OCI-M2 (cell line): ENCODE results near the gene CCDC69.

Source experiments
- DNase-seq: peaks from one replicate; lab custom pipeline; 2025; ENCODE audit not compliant: unreplicated experiment; lab: John Stamatoyannopoulos, UW

CCDC69 gene

DNA sequence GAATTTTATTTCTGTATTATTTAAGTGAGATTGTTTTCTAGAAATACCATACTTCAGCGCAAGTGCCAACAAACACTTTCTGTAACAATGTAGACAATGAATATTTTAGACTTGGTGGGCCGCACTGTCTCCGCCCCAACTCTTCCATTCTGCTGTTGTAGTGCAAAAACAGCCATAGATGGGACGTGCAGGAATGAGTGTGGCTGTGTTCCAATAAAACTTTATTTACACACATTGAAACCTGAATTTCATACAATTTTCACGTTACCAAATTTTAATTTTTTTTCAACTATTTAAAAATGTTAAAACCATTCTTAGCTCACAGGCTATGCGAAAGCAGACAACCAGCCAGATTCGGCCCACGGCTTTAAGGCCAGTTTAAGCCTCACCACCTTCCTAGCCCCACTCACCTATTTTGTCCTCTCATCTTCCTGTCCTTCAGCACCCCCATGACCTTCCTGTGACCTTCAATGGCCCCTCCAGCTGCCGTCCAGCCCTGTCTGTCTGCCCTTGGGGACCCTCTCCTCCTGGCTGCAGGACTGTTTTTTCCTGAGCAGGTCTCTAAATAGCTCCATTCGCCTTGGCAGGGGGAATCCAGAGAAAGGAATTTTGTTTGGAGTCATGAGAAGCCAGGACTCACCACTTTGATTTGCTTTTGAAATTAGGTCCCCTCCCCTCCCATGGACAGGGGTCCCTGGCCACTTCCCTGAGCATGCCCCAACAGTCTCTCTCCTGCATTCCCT, 55.1 kb downstream of the CCDC69 start:
- no peak for DNase-seq

- no peak for DNase-seq
These were observed 56.9 kb downstream of the CCDC69 start for GRCh38 chr5:151167022-151167421.

GRCh38 chr5:151164687-151165392, 59.1 kb downstream of the CCDC69 start:
- DNase-seq, result peak; percentile 48

DNA sequence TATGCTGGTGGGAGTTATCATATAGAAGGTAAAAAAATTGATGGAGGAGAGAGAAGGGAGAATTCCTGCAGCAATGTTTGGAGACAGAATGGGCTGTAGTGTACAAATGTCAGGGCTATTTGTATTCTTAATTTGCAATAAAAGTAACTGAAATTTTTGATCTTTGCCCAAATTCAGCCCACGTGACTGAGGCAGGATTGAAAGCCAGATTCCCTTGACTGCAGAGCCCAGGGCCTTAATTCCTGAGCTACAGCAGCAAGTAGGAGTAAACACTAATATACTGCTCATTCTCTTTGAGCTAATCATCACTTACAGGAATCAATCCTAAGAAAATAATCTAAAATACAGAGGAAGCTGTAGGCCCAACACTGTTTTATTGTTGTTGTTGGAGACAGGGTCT, 61.1 kb downstream of the CCDC69 start:
- no peak for DNase-seq

DNA sequence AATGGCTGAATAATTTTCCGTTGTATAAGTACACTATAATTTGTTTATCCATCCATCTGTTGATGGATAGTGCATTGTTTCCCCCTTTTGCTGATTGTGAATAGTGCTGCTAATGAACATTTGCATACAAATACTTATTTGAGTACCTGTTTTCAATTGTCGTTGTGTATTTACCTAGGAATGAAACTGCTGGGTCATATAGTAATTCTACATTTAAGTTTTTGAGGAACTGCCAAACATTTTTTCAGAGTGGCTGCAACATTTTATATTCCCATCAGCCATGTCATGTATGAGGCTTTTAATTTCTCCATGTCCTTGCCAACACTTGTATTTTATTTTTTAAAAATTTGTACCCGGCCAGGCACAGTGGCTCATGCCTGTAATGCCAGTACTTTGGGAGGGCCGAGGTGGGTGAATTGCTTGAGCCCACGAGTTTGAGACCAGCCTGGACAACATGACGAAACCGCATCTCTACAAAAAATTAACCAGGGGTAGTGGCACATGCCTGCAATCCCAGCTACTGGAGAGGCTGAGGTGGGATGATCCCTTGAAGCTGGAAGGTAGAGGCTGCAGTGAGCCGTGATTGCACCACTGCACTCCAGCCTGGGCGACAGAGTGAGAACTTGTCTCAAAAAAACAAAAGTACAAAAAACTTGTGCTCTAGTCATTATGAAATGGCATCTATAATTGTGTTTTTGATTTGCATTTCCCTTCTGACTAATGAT, 64.1 kb downstream of the CCDC69 start:
- no peak for DNase-seq

DNA sequence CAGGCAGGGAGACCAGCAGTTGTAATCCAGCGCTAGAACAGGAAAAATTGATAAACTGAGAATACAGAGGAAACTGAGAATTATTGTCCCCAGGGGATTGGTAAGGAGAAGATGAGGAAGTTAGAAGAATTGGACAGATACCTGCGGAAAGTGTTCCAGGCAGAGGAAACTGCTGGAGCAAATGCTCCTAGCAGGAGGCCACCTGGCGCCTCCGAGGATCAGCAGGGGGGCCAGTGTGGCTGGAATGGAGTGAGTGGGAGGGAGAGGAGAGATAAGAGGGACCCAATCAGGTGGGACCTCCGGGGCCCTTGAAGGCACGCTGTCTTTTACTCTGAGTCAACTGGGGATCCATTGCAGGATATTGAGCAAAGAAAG, 65.6 kb downstream of the CCDC69 start:
- no peak for DNase-seq

DNA sequence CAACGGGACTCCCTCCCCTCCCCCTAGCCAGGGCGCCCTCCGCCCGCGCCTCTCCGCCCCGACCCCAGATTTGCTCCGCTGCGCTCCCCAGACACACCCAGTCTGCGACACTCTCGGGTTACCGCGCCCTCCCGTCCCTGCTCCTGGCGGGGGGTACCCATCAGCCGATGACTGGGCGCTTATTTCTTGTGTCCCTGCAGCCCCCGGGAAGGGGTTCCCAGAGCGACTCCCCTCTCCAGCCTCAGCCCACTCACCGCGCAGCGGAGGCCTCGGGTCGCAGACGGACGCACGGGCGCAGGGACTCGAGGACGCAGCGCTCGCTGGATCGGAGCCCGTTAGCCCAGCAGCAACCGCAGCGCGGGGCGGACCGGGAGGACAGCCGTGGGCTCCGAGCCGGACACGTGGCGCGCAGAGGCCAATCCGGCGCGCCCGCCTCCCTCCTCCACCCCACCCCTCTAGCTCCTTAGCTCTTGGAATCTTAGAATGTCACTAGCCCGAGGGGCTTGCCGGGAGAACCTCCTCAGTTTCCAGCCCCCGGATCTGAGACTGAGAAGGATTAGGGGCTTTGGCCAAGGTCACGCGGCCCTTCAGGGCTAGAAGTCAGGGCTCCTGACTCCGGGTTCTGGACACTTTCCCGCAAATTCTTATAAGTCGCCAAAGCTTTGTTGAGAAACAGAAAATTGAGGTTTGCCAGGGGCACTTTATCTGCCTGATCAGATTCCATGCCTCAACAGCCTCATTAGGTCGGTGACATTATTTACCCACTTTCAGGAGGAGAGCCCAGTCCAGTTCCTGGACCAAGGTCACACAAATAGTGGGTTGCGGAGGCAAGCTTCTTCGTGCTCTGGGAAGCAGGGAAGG, 66.2 kb downstream of the CCDC69 start, which contains the start of gene ANXA6:
Gene ANXA6 (minus strand): TSS at position 354 of the 861 bp plus-strand sequence. CDS start 9,878 bp downstream, outside the sequence.
- peak; percentile 9 for DNase-seq

DNA sequence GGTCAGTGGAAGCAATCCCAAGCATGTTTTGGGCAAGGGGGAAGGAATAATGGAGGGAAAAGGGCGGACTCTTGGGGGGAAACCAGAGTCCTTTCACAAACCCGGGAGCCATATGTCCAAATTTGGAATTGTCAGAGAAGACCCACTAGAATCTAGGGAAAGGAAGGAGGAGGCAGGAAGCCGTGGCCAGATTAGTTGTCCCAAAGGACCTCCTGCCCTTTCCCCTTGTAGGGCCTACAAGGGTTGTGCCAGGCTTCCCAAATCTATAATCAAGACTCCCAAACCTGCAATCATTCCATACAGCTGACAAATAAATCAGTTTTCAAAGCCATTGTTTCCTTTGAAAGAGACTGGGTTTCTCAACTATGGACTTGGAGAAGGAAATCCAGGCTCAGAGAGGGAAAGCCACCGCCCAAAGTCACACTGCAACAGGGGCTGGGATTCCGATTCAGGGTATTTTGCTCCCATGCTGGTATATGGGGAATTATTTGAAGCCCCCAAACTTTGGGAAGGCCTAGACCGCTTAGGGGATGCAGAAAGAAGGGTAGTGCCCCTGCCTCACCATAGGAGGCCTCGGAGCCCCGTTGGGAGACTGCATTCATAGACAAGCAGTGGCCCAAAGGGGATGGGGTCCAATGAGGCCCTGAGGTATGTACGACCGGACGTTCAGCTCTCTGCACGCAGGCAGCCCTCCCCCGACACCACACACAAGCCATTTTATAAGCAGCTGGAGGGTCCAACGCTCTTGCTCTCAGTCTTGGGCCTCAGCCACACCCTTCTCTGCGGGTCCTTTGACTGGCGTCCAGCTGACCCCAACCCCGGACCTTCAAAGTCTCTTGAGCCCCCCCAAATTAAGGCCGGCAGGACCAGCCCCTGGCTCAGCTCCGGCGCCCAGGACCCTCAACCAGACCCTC, 67.1 kb downstream of the CCDC69 start:
- no peak for DNase-seq

DNA sequence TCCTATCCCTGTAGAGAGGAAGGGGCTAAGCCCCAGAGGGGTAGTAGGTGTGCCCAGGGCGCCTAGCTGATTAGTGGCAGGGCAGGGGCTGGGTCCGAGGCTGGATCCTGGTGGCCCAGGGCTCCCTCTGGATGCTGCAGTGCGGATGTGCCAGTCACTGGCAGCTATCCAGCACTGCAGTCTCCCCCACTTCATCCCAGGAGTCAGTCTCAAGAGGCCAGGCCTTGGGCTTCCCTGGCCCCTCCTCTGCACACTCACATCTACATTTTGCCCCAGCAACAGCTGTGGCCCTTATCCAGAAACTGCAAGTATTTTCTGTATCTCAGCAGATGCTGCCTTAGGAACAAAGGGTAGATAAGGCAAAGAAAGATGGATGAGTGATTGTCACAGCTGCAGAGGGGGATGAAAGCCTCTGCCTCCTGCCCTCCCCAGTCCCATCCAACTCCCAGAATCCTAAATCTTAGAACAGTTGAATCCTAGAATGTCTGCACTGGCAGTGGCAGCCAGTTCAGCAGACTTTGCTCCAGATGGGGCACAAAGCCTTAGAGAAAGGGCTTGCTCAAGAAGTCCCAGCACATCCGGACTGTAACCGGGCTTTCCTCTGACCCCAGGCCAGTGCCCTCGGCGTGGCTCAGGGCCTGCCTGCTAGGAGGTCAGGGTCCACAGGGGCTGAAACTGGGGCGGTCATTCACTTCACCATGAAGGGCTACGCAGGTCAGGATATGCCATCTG, 68.0 kb downstream of the CCDC69 start:
- no peak for DNase-seq

DNA sequence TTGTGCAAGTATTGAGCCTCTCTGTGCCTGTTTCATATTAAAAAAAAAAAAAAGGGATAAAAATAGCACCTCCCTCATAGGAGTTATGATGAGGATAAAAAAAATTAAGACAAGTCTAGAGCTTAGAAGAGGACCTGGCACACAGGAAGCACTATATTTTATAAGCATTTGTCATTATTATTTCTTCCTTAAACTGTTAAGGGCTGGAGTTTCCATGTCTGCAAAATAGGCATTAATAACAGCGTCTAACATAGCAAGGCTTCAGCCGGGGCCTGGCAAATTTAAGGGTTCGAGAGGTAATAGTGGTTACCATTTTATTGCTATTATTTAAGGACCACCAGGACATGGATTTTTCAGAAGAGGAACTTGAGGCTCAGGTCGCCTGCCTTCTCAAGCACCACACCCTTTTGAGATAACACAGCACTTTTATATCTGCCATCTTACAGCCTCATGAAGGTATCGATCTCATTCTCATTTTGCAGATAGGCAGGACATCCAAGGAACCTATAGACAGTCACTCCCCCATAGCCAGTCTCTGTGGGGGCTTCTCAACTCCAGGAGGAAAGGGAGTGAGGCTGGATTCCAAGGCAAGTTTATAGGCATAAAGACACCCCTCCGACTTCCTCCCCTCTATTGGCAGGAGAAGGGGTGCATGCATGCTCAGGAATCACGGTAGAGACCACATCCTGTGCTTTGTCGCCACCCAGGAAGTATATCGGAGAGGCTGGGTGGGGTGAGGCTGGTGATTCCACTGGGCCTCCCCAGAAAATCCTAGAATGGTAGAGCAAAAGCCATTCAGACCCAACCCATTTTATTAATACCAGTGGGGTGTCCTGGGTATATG, 68.7 kb downstream of the CCDC69 start:
- no peak for DNase-seq

DNA sequence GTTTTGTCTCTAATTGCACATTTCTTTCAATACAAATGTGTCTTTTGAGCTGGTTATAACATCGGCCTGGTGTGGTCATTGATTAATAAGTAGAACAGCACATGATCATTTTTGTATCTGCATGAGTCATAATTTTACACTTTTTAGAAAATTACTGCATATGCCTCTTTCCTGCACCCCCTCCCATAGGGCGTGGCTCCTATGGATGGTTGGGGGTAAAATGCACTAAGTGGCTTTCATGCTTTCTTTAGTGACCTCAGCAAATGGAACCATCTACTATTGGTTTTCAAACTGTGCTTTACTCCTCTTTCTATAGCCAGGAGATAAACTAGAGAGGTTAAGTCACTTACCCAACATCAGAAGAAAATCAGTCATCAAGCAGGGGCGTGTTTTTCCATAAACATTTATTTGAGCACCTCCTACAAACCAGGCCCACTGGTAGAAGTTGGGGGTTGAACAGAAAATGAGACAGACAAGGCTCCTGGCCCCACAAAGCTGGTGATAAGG, 70.1 kb downstream of the CCDC69 start:
- DNase-seq, result no peak

DNA sequence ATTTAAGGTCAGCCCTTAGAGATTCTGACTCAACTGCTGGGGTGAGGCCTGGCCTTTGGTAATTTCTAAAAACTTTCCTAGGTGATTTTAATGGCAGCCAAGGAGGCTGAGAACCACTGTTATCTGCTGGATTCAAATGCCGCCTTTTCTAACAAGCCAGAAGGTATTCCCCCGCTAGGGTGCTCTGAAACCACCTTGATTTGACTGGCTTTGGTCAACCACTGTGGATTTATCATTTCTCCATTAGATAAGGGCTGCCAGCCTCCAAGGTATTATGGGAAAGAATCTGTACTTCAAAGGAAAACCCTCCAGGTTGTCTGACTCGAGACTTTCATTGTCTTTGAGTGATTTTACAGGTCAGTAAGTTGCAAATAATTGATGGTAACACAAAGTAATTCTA, 70.6 kb downstream of the CCDC69 start:
- no peak for DNase-seq

- DNase-seq, result no peak
These were observed 72.1 kb downstream of the CCDC69 start for GRCh38 chr5:151151793-151152192.

GRCh38 chr5:151151263-151151660, 72.6 kb downstream of the CCDC69 start:
- DNase-seq, result no peak

DNA sequence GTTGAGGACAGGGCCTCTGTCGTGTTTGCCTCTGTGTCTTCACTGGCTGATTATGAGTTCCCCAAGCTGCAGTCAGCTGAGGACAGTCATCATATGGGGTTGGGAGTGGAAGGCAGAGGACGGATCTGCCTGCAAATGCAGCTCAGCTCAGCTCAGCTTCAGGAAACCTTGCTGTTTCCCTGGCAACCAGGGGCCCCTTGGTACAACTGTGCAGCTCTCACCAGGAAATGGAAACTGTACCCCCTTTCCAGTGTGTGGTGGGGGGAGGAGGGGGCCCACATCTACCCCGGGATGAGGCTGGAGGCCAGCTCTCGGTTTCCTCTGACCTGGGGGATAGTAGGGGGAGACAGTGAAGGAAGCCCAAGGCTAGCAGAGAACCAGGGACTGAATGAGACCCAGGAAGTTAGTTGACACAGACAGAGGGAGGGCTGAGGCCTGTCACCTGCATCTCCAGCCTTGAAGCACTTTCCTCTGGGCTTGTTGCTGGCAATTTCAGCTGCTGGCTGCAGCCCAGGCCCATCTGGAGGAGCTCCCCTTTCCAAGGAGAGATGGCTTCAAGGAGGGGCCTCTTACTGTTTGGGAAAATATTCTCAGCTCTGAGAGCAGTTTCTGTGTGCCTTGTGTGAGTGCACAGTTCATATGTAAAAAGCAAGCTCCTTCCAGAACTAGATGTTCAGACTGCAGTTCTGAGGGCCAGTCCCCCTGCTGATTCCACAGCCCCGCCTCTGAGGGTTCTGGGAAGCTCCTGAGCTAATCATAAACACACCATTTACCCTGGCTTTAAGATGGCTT, 73.2 kb downstream of the CCDC69 start:
- no peak for DNase-seq

DNA sequence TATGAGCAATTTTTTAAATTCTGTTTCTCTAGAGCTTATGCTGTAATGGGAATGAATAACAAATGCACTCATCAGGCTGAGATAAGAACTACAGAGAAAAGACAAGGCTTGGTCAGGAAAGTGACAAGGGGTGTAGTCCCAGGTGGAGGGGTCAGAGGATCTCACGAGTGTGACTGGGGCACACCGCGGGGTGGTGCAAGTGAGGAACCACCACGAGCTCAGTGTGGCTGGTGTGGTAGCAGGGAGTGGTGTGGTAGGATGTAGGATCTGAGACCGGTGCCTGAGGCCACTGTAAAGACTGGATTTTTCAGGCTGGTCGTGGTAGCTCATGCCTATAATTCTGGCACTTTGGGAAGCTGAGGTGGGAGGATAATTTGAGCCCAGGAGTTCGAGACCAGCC, 75.3 kb downstream of the CCDC69 start:
- no peak for DNase-seq

- no peak for DNase-seq
These were observed 76.9 kb downstream of the CCDC69 start for GRCh38 chr5:151147033-151147432.
